ENCODE data around the gene MT4.

- no peak for TF ChIP-seq ZNF792 (tag by site-specific recombination; IDR thresholded peaks at IDR 0.05)
- no peak for TF ChIP-seq ZNF518A (tag by site-specific recombination; conservative IDR thresholded peaks at IDR 0.05; ENCODE audit: low read depth)
- TF ChIP-seq ZNF664 (tag by site-specific recombination; IDR thresholded peaks at IDR 0.05): no peak
- TF ChIP-seq ZNF610 (tag by site-specific recombination; IDR thresholded peaks at IDR 0.05; ENCODE audit: borderline replicate concordance): no peak
- TF ChIP-seq ZNF76 (tag by site-specific recombination; IDR thresholded peaks at IDR 0.05; ENCODE audit: borderline replicate concordance, low read depth): no peak
Measured at GRCh38 chr16:56608876-56609462, 44.1 kb downstream of the MT4 start.
